ENCODE measurements around the gene MUL1.
A peak's percentile ranks its signal among the peaks of the same experiment; 100 is the strongest.

MUL1 gene

GRCh38 chr1:20472860-20473711 is 34.9 kb downstream of the MUL1 start:
- peak; percentile 75 for DNase-seq (ENCODE audit: low spot score)
- TF ChIP-seq CTCF (IDR thresholded peaks at IDR 0.05; ENCODE audit: borderline replicate concordance, control extremely low read depth, extremely low read depth, insufficient read depth, missing control alignments) = no peak
- in situ Hi-C loops (cut with MboI; ENCODE audit: low sequenced_read_pairs, unreplicated experiment) = no loop called here

- TF ChIP-seq CTCF (IDR thresholded peaks at IDR 0.05; ENCODE audit: borderline replicate concordance, control extremely low read depth, extremely low read depth, insufficient read depth, missing control alignments) = no peak
- in situ Hi-C loops (cut with MboI; ENCODE audit: low sequenced_read_pairs, unreplicated experiment) = no loop called here
- DNase-seq (ENCODE audit: low spot score) = no peak
Observed at GRCh38 chr1:20472121-20472520, 35.8 kb downstream of the MUL1 start.

- in situ Hi-C loops (cut with MboI; ENCODE audit: low sequenced_read_pairs, unreplicated experiment) = no loop called here
- no peak for DNase-seq (ENCODE audit: low spot score)
- no peak for TF ChIP-seq CTCF (IDR thresholded peaks at IDR 0.05; ENCODE audit: borderline replicate concordance, control extremely low read depth, extremely low read depth, insufficient read depth, missing control alignments)
Observed at GRCh38 chr1:20470194-20470593, 37.8 kb downstream of the MUL1 start.

- in situ Hi-C loops (cut with MboI; ENCODE audit: low sequenced_read_pairs, unreplicated experiment) = no loop called here
- no peak for DNase-seq (ENCODE audit: low spot score)
- TF ChIP-seq CTCF (IDR thresholded peaks at IDR 0.05; ENCODE audit: borderline replicate concordance, control extremely low read depth, extremely low read depth, insufficient read depth, missing control alignments) = no peak
Observed at GRCh38 chr1:20469406-20470076, 38.4 kb downstream of the MUL1 start.

GRCh38 chr1:20466273-20466672 is 41.7 kb downstream of the MUL1 start:
- no peak for TF ChIP-seq CTCF (IDR thresholded peaks at IDR 0.05; ENCODE audit: borderline replicate concordance, control extremely low read depth, extremely low read depth, insufficient read depth, missing control alignments)
- in situ Hi-C loops (cut with MboI; ENCODE audit: low sequenced_read_pairs, unreplicated experiment) = no loop called here
- peak; percentile 54 for DNase-seq (ENCODE audit: low spot score)

GRCh38 chr1:20465187-20465586 is 42.8 kb downstream of the MUL1 start:
- in situ Hi-C loops (cut with MboI; ENCODE audit: low sequenced_read_pairs, unreplicated experiment) = no loop called here
- no peak for TF ChIP-seq CTCF (IDR thresholded peaks at IDR 0.05; ENCODE audit: borderline replicate concordance, control extremely low read depth, extremely low read depth, insufficient read depth, missing control alignments)
- no peak for DNase-seq (ENCODE audit: low spot score)

Measured in GM13976 (cell line).